ENCODE data around the gene SCT. TPM values are rescaled to one million over a fixed set of nuclear protein-coding genes. Genes with fewer than 3 reads are reported as not detected.

SCT gene
- total RNA-seq, 1 experiment from 2014 or later, result 2.3 TPM

- Mint-ChIP-seq H3K4me3 (peak overlapping the region; percentile 67), H3K9me3 (no peaks in the 10 kb centered on the region), H3K27ac (no peak overlapping the region), H3K36me3 (no peaks in the 10 kb centered on the region), H3K4me1 (peaks cover 21% of the 10 kb centered on the region), H3K27me3 (ENCODE audit: low read depth) (peaks cover 53% of the 10 kb centered on the region)
- ChIA-PET CTCF (interaction anchor here (1.4 to 2.3 kb wide), 4 partner anchors 82 to 140 kb away, joined by 3 to 13 read pairs (median 12); partner anchors contain the start of gene GATD1), POLR2A (no interaction called here)
- TF ChIP-seq ATF1 (CRISPR knock-in tag; IDR thresholded peaks at IDR 0.05) (no peak), NR2C2 (CRISPR knock-in tag; IDR thresholded peaks at IDR 0.05) (no peak), ZNF512 (CRISPR knock-in tag; IDR thresholded peaks at IDR 0.05; ENCODE audit: borderline replicate concordance) (no peak), GABPB1 (CRISPR knock-in tag; IDR thresholded peaks at IDR 0.05) (no peak), MAX (CRISPR knock-in tag; IDR thresholded peaks at IDR 0.05) (no peak), E2F1 (CRISPR knock-in tag; IDR thresholded peaks at IDR 0.05) (no peak), ZNF425 (CRISPR knock-in tag; conservative IDR thresholded peaks at IDR 0.05) (no peak), GRHL2 (CRISPR knock-in tag; IDR thresholded peaks at IDR 0.05; ENCODE audit: insufficient replicate concordance, severe bottlenecking) (no peak), ZNF416 (CRISPR knock-in tag; IDR thresholded peaks at IDR 0.05) (no peak), SOX15 (CRISPR knock-in tag; IDR thresholded peaks at IDR 0.05) (no peak), FOXP1 (CRISPR knock-in tag; IDR thresholded peaks at IDR 0.05; ENCODE audit: borderline replicate concordance) (no peak)
- ATAC-seq (no peak), DNase-seq (ENCODE audit: low spot score) (no peak)
These were observed 10.3 kb upstream of the SCT start for GRCh38 chr11:637333-637592.

GRCh38 chr11:636511-637332 lies 9.7 kb upstream of the SCT start, which contains the start of gene DRD4:
Gene DRD4 (plus strand): TSS chr11:637269. CDS start chr11:637305, 36 bp downstream.
- Mint-ChIP-seq H3K27me3 (ENCODE audit: low read depth) (peaks cover 53% of the 10 kb centered on the region), H3K4me3 (peak within 1 kb of the TSS; percentile 67), H3K9me3 (no peaks in the 10 kb centered on the region), H3K4me1 (peaks cover 21% of the 10 kb centered on the region), H3K27ac (no peak within 1 kb of the TSS), H3K36me3 (no peaks in the 10 kb centered on the region)
- CTCF ChIA-PET, result interaction anchor here (0.8 kb wide), 1 partner anchor 91 kb away, joined by 4 read pairs; no protein-coding TSS in a partner anchor
- POLR2A ChIA-PET, result interaction anchor here (0.5 kb wide), 1 partner anchor 73 kb away, joined by 3 read pairs; no protein-coding TSS in a partner anchor
- ATAC-seq (peak; percentile 28), DNase-seq (ENCODE audit: low spot score) (peak; percentile 48)
- peak; percentile 60; the same call in 1 of the 2 replicates for TF ChIP-seq ZNF121 (CRISPR knock-in tag; IDR thresholded peaks at IDR 0.05)
- peak; percentile 37; the same call in 1 of the 2 replicates for TF ChIP-seq MYBL2 (CRISPR knock-in tag; IDR thresholded peaks at IDR 0.05)
- TF ChIP-seq CREM (CRISPR knock-in tag; IDR thresholded peaks at IDR 0.05), result no peak
- TF ChIP-seq SP1 (CRISPR knock-in tag; conservative IDR thresholded peaks at IDR 0.05), result peak; percentile 29; the same call in 1 of the 2 replicates
- no peak for TF ChIP-seq ZNF317 (CRISPR knock-in tag; IDR thresholded peaks at IDR 0.05; ENCODE audit: borderline replicate concordance, low read depth)
- peak; percentile 25; the same call in 1 of the 2 replicates for TF ChIP-seq ZBTB43 (CRISPR knock-in tag; IDR thresholded peaks at IDR 0.05)
- TF ChIP-seq E2F4 (CRISPR knock-in tag; IDR thresholded peaks at IDR 0.05; ENCODE audit: borderline replicate concordance, low read depth), result 0 out of 2 replicates have a peak, but pooled peaks have one; percentile 59
- TF ChIP-seq FOXP4 (CRISPR knock-in tag; IDR thresholded peaks at IDR 0.05), result peak; percentile 36; the same call in 1 of the 2 replicates
- TF ChIP-seq USF1 (CRISPR knock-in tag; IDR thresholded peaks at IDR 0.05), result peak; percentile 41; the same call in 1 of the 2 replicates
- TF ChIP-seq ZNF396 (CRISPR knock-in tag; IDR thresholded peaks at IDR 0.05; ENCODE audit: borderline replicate concordance), result no peak
- TF ChIP-seq NFYB (CRISPR knock-in tag; conservative IDR thresholded peaks at IDR 0.05; ENCODE audit: low read depth), result peak; percentile 17; the same call in 1 of the 2 replicates
- TF ChIP-seq ZBTB21 (CRISPR knock-in tag; IDR thresholded peaks at IDR 0.05; ENCODE audit: borderline replicate concordance), result peak; percentile 52; the same call in 1 of the 2 replicates

All from WTC11 (cell line).